ENCODE results near the gene SEPTIN10. TPM values are rescaled to one million over a fixed set of nuclear protein-coding genes. Genes with fewer than 3 reads are reported as not detected.

Gene SEPTIN10
- total and polyA plus RNA-seq, 2 experiments from 2014 or later: 52.3 to 85.1 TPM

DNA sequence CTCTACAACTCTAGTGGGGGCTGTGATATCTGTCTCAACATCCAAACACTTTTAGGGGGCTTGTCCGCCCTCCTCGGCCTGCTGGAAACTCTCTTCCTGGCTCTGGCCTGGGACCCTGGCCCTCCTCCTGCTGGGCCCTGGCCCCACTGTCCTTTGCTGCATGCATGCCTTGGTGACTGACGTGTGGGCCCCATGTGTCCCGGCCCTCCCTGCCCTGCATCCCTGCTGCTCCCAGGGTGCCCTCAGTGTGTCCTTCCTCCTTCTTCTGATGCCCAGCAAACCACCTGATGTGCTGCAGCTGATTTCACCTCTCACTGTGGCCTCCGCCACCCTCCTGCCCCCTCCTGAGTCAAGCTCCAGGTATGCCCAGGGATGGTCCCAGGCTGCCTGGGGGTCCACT lies 101.7 kb downstream of the SEPTIN10 start:
- no peaks in the 10 kb centered on the region for H3K36me3 ChIP-seq (ENCODE audit: insufficient read depth)
- no peaks in the 10 kb centered on the region for H3K9me3 Mint-ChIP-seq
- 0 out of 3 replicates have a peak, but pooled peaks cover 2% of the 10 kb centered on the region for H3K4me1 Mint-ChIP-seq
- no peaks in the 10 kb centered on the region for H3K36me3 Mint-ChIP-seq (ENCODE audit: low read depth)
- H3K79me2 ChIP-seq (replicated peaks; ENCODE audit: insufficient read depth): no peaks in the 10 kb centered on the region
- H4K20me1 ChIP-seq (replicated peaks; ENCODE audit: insufficient read depth): no peaks in the 10 kb centered on the region
- TF ChIP-seq, protein P1, sequence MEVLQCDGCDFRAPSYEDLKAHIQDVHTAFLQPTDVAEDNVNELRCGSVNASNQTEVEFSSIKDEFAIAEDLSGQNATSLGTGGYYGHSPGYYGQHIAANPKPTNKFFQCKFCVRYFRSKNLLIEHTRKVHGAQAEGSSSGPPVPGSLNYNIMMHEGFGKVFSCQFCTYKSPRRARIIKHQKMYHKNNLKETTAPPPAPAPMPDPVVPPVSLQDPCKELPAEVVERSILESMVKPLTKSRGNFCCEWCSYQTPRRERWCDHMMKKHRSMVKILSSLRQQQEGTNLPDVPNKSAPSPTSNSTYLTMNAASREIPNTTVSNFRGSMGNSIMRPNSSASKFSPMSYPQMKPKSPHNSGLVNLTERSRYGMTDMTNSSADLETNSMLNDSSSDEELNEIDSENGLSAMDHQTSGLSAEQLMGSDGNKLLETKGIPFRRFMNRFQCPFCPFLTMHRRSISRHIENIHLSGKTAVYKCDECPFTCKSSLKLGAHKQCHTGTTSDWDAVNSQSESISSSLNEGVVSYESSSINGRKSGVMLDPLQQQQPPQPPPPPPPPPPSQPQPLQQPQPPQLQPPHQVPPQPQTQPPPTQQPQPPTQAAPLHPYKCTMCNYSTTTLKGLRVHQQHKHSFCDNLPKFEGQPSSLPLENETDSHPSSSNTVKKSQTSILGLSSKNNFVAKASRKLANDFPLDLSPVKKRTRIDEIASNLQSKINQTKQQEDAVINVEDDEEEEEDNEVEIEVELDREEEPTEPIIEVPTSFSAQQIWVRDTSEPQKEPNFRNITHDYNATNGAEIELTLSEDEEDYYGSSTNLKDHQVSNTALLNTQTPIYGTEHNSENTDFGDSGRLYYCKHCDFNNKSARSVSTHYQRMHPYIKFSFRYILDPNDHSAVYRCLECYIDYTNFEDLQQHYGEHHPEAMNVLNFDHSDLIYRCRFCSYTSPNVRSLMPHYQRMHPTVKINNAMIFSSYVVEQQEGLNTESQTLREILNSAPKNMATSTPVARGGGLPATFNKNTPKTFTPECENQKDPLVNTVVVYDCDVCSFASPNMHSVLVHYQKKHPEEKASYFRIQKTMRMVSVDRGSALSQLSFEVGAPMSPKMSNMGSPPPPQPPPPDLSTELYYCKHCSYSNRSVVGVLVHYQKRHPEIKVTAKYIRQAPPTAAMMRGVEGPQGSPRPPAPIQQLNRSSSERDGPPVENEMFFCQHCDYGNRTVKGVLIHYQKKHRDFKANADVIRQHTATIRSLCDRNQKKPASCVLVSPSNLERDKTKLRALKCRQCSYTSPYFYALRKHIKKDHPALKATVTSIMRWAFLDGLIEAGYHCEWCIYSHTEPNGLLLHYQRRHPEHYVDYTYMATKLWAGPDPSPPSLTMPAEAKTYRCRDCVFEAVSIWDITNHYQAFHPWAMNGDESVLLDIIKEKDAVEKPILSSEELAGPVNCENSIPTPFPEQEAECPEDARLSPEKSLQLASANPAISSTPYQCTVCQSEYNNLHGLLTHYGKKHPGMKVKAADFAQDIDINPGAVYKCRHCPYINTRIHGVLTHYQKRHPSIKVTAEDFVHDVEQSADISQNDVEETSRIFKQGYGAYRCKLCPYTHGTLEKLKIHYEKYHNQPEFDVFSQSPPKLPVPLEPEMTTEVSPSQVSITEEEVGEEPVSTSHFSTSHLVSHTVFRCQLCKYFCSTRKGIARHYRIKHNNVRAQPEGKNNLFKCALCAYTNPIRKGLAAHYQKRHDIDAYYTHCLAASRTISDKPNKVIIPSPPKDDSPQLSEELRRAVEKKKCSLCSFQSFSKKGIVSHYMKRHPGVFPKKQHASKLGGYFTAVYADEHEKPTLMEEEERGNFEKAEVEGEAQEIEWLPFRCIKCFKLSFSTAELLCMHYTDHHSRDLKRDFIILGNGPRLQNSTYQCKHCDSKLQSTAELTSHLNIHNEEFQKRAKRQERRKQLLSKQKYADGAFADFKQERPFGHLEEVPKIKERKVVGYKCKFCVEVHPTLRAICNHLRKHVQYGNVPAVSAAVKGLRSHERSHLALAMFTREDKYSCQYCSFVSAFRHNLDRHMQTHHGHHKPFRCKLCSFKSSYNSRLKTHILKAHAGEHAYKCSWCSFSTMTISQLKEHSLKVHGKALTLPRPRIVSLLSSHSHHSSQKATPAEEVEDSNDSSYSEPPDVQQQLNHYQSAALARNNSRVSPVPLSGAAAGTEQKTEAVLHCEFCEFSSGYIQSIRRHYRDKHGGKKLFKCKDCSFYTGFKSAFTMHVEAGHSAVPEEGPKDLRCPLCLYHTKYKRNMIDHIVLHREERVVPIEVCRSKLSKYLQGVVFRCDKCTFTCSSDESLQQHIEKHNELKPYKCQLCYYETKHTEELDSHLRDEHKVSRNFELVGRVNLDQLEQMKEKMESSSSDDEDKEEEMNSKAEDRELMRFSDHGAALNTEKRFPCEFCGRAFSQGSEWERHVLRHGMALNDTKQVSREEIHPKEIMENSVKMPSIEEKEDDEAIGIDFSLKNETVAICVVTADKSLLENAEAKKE (CRISPR knock-in tag; IDR thresholded peaks at IDR 0.05): no peak
- TF ChIP-seq NANOG (IDR thresholded peaks at IDR 0.05; ENCODE audit: borderline replicate concordance): no peak
- TF ChIP-seq ZNF331 (CRISPR knock-in tag; IDR thresholded peaks at IDR 0.05; ENCODE audit: low read depth): no peak
- TF ChIP-seq EZH2phosphoT487 (IDR thresholded peaks at IDR 0.05; ENCODE audit: unreplicated experiment): no peak
- no peak for TF ChIP-seq EZH2 (IDR thresholded peaks at IDR 0.05; ENCODE audit: low read depth, unreplicated experiment)
- TF ChIP-seq CREB1 (CRISPR knock-in tag; IDR thresholded peaks at IDR 0.05; ENCODE audit: low read depth): no peak
- TF ChIP-seq JUNB (IDR thresholded peaks at IDR 0.05; ENCODE audit: unreplicated experiment): no peak
- TF ChIP-seq, protein P2, sequence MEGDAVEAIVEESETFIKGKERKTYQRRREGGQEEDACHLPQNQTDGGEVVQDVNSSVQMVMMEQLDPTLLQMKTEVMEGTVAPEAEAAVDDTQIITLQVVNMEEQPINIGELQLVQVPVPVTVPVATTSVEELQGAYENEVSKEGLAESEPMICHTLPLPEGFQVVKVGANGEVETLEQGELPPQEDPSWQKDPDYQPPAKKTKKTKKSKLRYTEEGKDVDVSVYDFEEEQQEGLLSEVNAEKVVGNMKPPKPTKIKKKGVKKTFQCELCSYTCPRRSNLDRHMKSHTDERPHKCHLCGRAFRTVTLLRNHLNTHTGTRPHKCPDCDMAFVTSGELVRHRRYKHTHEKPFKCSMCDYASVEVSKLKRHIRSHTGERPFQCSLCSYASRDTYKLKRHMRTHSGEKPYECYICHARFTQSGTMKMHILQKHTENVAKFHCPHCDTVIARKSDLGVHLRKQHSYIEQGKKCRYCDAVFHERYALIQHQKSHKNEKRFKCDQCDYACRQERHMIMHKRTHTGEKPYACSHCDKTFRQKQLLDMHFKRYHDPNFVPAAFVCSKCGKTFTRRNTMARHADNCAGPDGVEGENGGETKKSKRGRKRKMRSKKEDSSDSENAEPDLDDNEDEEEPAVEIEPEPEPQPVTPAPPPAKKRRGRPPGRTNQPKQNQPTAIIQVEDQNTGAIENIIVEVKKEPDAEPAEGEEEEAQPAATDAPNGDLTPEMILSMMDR (conservative IDR thresholded peaks at IDR 0.05; ENCODE audit: low read depth in 2 of 2): no peak
- TF ChIP-seq, protein P3, sequence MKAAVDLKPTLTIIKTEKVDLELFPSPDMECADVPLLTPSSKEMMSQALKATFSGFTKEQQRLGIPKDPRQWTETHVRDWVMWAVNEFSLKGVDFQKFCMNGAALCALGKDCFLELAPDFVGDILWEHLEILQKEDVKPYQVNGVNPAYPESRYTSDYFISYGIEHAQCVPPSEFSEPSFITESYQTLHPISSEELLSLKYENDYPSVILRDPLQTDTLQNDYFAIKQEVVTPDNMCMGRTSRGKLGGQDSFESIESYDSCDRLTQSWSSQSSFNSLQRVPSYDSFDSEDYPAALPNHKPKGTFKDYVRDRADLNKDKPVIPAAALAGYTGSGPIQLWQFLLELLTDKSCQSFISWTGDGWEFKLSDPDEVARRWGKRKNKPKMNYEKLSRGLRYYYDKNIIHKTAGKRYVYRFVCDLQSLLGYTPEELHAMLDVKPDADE (IDR thresholded peaks at IDR 0.05): no peak
- TF ChIP-seq, protein P4, sequence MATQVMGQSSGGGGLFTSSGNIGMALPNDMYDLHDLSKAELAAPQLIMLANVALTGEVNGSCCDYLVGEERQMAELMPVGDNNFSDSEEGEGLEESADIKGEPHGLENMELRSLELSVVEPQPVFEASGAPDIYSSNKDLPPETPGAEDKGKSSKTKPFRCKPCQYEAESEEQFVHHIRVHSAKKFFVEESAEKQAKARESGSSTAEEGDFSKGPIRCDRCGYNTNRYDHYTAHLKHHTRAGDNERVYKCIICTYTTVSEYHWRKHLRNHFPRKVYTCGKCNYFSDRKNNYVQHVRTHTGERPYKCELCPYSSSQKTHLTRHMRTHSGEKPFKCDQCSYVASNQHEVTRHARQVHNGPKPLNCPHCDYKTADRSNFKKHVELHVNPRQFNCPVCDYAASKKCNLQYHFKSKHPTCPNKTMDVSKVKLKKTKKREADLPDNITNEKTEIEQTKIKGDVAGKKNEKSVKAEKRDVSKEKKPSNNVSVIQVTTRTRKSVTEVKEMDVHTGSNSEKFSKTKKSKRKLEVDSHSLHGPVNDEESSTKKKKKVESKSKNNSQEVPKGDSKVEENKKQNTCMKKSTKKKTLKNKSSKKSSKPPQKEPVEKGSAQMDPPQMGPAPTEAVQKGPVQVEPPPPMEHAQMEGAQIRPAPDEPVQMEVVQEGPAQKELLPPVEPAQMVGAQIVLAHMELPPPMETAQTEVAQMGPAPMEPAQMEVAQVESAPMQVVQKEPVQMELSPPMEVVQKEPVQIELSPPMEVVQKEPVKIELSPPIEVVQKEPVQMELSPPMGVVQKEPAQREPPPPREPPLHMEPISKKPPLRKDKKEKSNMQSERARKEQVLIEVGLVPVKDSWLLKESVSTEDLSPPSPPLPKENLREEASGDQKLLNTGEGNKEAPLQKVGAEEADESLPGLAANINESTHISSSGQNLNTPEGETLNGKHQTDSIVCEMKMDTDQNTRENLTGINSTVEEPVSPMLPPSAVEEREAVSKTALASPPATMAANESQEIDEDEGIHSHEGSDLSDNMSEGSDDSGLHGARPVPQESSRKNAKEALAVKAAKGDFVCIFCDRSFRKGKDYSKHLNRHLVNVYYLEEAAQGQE (IDR thresholded peaks at IDR 0.05; ENCODE audit: unreplicated experiment): no peak
- H2AFZ ChIP-seq: no peak overlapping the region
- no peak overlapping the region for H3K27ac ChIP-seq (ENCODE audit: low read depth)
- peaks cover 16% of the 10 kb centered on the region for H3K27me3 Mint-ChIP-seq (ENCODE audit: insufficient read depth, low read depth, poor library complexity)
- no peak overlapping the region for H3K4me3 Mint-ChIP-seq
- H3K4me3 ChIP-seq: no peak overlapping the region
- H3K27me3 ChIP-seq (ENCODE audit: insufficient read depth): no peaks in the 10 kb centered on the region
- H3K4me2 ChIP-seq: no peak overlapping the region
- H3K4me1 ChIP-seq (ENCODE audit: insufficient read depth): no peaks in the 10 kb centered on the region
- DNase-seq (ENCODE audit: low spot score) (no peak), ATAC-seq (no peak)
- H3K27ac Mint-ChIP-seq: no peak overlapping the region
- H3K9me2 ChIP-seq (ENCODE audit: insufficient read depth): no peaks in the 10 kb centered on the region
- no peaks in the 10 kb centered on the region for H3F3A ChIP-seq (replicated peaks; ENCODE audit: low read depth)
